ENCODE results near the gene FOLR3. TPM values are rescaled to one million over a fixed set of nuclear protein-coding genes. Genes with fewer than 3 reads are reported as not detected.

Gene FOLR3
- total and polyA plus RNA-seq, 5 donors from 2014 or later, result 0.32 TPM; not detected in 4

DNA sequence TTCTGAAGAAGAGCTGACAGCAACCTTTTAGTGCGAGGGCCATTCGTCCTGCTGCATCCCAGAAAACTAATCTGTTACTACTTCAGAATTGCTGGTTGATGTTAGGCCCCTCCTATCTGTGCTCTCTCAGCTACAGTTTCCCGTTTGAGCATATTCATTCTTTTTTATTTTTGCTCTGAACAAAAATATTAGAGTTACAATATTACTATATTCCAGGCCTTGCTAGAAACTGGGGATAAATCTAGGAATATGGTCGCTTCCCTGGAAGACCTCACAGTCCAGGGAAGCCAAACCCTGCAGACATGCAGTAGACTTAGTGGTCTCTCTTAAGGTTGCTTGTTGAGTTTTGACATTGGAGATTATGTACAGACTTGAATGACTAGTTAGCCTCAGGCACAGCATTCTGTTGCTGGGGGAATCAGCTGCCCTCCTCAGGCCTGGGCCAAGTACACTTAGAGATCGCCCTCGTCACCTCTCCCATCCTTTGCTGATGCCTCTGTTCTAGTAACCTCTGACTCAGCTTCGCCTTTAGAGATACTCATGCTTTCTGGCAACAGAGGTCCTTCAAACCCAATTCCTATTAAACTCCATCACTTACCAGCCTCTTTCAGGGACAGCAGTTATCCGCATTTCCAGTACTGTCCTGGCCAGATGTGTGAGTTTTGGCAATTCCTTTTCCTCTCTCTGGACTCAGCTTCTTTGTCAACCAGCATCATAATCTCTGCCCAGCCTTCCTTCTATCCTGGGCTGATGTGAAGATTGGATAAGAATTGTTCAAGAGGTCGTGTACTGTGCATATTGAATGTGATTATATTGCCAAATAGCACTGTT, 22.3 kb upstream of the FOLR3 start:
- Mint-ChIP-seq H3K27ac (peak overlapping the region; percentile 98 to 100 (median 99)), H3K4me1 (peaks cover 0 to 30% (median 20%) of the 10 kb centered on the region in 4 donors), H3K4me3 (peak overlapping the region; percentile 92 to 97 (median 96)), H3K9me3 (no peaks in the 10 kb centered on the region), H3K36me3 (peaks cover 7% of the 10 kb centered on the region), H3K27me3 (peaks cover 15% of the 10 kb centered on the region)
- Histone ChIP-seq H3K36me3 (ENCODE audit: control insufficient read depth, insufficient read depth, low read length) (peaks cover 12% of the 10 kb centered on the region), H3K27ac (ENCODE audit: insufficient read depth, low read length, poor library complexity, severe bottlenecking) (peak overlapping the region; percentile 96), H3K27me3 (ENCODE audit: control insufficient read depth, insufficient read depth, low read length) (no peaks in the 10 kb centered on the region), H3K4me3 (ENCODE audit: low read depth, low read length) (peak overlapping the region; percentile 93), H3K4me1 (ENCODE audit: control insufficient read depth, insufficient read depth, low read length, poor library complexity, severe bottlenecking) (peaks cover 19% of the 10 kb centered on the region), H3K9me3 (ENCODE audit: control insufficient read depth in 2 of 2, low read length in 2 of 2) (no peaks in the 10 kb centered on the region)
- no peak for DNase-seq
- ATAC-seq (ENCODE audit: low read depth in 2 of 2), result no peak

- peaks cover 15% of the 10 kb centered on the region for H3K27me3 Mint-ChIP-seq
- Histone ChIP-seq H3K36me3 (ENCODE audit: control insufficient read depth, insufficient read depth, low read length) (peaks cover 1% of the 10 kb centered on the region), H3K9me3 (ENCODE audit: control insufficient read depth in 2 of 2, low read length in 2 of 2) (no peaks in the 10 kb centered on the region), H3K27ac (ENCODE audit: insufficient read depth, low read length, poor library complexity, severe bottlenecking) (no peak overlapping the region), H3K27me3 (ENCODE audit: control insufficient read depth, insufficient read depth, low read length) (no peaks in the 10 kb centered on the region), H3K4me1 (ENCODE audit: control insufficient read depth, insufficient read depth, low read length, poor library complexity, severe bottlenecking) (peaks cover 19% of the 10 kb centered on the region), H3K4me3 (ENCODE audit: low read depth, low read length) (no peak overlapping the region)
- H3K27ac Mint-ChIP-seq, result peak overlapping the region; percentile 22 to 63 (median 39)
- no peak for DNase-seq
- H3K9me3 Mint-ChIP-seq, result no peaks in the 10 kb centered on the region
- H3K4me3 Mint-ChIP-seq, result no peak overlapping the region
- ATAC-seq (ENCODE audit: low read depth in 2 of 2), result no peak
- H3K4me1 Mint-ChIP-seq, result peaks cover 0 to 30% (median 20%) of the 10 kb centered on the region in 4 donors
- H3K36me3 Mint-ChIP-seq, result peaks cover 7% of the 10 kb centered on the region
These were observed 21.0 kb upstream of the FOLR3 start for GRCh38 chr11:72114570-72114969.

DNA sequence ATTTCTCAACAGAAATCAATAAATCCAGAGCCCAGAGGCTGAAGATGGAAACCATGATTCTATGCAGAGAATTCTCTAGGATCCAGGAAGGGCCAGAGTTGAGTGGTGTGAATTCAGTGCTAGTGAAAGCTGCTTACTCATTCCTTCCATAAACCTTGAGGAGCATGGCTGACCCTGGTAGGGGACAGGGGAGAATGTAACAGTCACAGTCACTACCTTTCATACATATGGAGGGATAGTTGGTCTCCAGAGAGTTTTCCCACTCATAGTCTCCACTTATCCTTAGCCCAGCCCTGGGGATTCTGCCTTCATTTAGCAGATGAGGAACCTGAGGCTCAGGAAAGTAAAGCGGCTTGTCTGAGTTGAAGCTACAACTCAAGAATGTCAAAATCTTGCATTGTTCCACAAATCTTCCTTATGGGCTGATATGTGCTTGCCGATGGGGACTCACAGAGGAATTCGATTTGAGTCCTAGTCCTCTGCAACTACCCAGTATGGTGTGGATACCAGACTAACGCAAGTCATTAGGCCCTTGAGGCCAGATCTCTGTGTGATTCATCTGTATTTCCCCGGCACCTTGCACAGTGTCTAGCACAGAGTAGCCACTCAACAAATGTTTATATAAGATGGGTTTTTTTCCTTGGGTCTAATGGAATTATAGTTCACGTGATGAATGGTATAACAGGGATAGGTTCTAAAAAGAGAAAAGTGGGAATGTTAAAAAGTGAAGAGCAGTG, 19.3 kb upstream of the FOLR3 start:
- H3K27me3 ChIP-seq (ENCODE audit: control insufficient read depth, insufficient read depth, low read length), result no peaks in the 10 kb centered on the region
- no peaks in the 10 kb centered on the region for H3K9me3 Mint-ChIP-seq
- peaks cover 18% of the 10 kb centered on the region for H3K4me1 ChIP-seq (ENCODE audit: control insufficient read depth, insufficient read depth, low read length, poor library complexity, severe bottlenecking)
- H3K27me3 Mint-ChIP-seq, result peaks cover 20% of the 10 kb centered on the region
- H3K36me3 Mint-ChIP-seq, result no peaks in the 10 kb centered on the region
- H3K27ac Mint-ChIP-seq, result no peak overlapping the region
- no peaks in the 10 kb centered on the region for H3K9me3 ChIP-seq (ENCODE audit: control insufficient read depth in 2 of 2, low read length in 2 of 2)
- no peak overlapping the region for H3K4me3 Mint-ChIP-seq
- H3K4me3 ChIP-seq (ENCODE audit: low read depth, low read length), result no peak overlapping the region
- DNase-seq, result no peak
- no peak for ATAC-seq (ENCODE audit: low read depth in 2 of 2)
- no peak overlapping the region for H3K27ac ChIP-seq (ENCODE audit: insufficient read depth, low read length, poor library complexity, severe bottlenecking)
- H3K4me1 Mint-ChIP-seq, result peaks cover 0 to 25% (median 17%) of the 10 kb centered on the region in 4 donors
- H3K36me3 ChIP-seq (ENCODE audit: control insufficient read depth, insufficient read depth, low read length), result no peaks in the 10 kb centered on the region

DNA sequence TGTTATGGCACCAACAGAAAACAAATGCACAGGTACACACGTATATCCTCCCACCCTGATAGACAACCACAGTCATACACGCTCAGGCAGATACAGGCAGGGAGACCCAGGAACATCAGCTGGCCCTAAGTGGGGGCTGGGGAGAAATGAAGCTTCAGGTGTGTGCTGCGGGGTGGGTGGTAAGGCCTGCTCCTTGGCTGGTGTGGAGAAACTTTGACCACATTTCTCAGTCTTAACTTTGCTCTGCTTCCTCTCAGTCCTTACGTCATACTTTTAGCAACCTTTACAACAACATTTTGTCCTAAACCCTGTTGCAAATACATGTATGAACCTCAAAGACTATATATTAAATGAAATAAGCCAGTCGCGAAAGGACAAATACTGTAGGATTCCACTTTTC, 16.3 kb upstream of the FOLR3 start:
- no peak overlapping the region for H3K4me3 Mint-ChIP-seq
- Histone ChIP-seq H3K9me3 (ENCODE audit: control insufficient read depth in 2 of 2, low read length in 2 of 2) (no peaks in the 10 kb centered on the region), H3K4me1 (ENCODE audit: control insufficient read depth, insufficient read depth, low read length, poor library complexity, severe bottlenecking) (no peaks in the 10 kb centered on the region), H3K27ac (ENCODE audit: insufficient read depth, low read length, poor library complexity, severe bottlenecking) (no peak overlapping the region), H3K4me3 (ENCODE audit: low read depth, low read length) (no peak overlapping the region), H3K36me3 (ENCODE audit: control insufficient read depth, insufficient read depth, low read length) (no peaks in the 10 kb centered on the region), H3K27me3 (ENCODE audit: control insufficient read depth, insufficient read depth, low read length) (no peaks in the 10 kb centered on the region)
- H3K4me1 Mint-ChIP-seq, result no peaks in the 10 kb centered on the region
- H3K27me3 Mint-ChIP-seq, result peaks cover 23% of the 10 kb centered on the region
- H3K9me3 Mint-ChIP-seq, result peaks cover 0 to 3% (median 0%) of the 10 kb centered on the region in 7 donors
- ATAC-seq (ENCODE audit: low read depth in 2 of 2) (no peak), DNase-seq (no peak)
- no peaks in the 10 kb centered on the region for H3K36me3 Mint-ChIP-seq
- H3K27ac Mint-ChIP-seq, result peak overlapping the region in 1 of 3 donors; percentile 29

- no peak for DNase-seq
- Mint-ChIP-seq H3K27ac (no peak overlapping the region), H3K4me1 (no peaks in the 10 kb centered on the region), H3K36me3 (no peaks in the 10 kb centered on the region), H3K27me3 (peaks cover 28% of the 10 kb centered on the region), H3K4me3 (no peak overlapping the region), H3K9me3 (peaks cover 0 to 3% (median 0%) of the 10 kb centered on the region in 7 donors)
- no peak overlapping the region for H3K27ac ChIP-seq (ENCODE audit: insufficient read depth, low read length, poor library complexity, severe bottlenecking)
- no peaks in the 10 kb centered on the region for H3K36me3 ChIP-seq (ENCODE audit: control insufficient read depth, insufficient read depth, low read length)
- H3K4me1 ChIP-seq (ENCODE audit: control insufficient read depth, insufficient read depth, low read length, poor library complexity, severe bottlenecking), result no peaks in the 10 kb centered on the region
- ATAC-seq (ENCODE audit: low read depth in 2 of 2), result no peak
- H3K4me3 ChIP-seq (ENCODE audit: low read depth, low read length), result no peak overlapping the region
- no peaks in the 10 kb centered on the region for H3K27me3 ChIP-seq (ENCODE audit: control insufficient read depth, insufficient read depth, low read length)
- no peaks in the 10 kb centered on the region for H3K9me3 ChIP-seq (ENCODE audit: control insufficient read depth in 2 of 2, low read length in 2 of 2)
These were observed 14.6 kb upstream of the FOLR3 start for GRCh38 chr11:72120930-72121329.

DNA sequence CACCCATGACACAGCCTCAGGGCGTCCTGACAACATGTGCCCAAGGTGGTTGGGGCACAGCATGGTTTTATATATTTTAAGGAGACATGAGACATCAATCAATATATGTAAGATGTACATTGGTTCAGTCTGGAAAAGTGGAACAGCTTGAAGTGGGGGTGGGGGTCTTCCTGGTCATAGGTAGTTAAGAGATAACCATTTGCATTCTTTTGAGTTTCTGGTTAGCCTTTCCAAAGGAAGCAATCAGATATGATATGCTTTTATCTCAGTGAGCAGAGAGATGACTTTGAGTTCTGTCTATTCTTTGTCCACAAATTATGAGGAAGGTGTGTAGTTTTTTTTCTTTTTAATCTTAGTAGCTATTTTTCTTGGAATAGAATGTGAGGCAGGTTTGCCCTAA, 12.9 kb upstream of the FOLR3 start:
- H3K27me3 Mint-ChIP-seq, result peaks cover 22% of the 10 kb centered on the region
- no peaks in the 10 kb centered on the region for H3K36me3 Mint-ChIP-seq

DNA sequence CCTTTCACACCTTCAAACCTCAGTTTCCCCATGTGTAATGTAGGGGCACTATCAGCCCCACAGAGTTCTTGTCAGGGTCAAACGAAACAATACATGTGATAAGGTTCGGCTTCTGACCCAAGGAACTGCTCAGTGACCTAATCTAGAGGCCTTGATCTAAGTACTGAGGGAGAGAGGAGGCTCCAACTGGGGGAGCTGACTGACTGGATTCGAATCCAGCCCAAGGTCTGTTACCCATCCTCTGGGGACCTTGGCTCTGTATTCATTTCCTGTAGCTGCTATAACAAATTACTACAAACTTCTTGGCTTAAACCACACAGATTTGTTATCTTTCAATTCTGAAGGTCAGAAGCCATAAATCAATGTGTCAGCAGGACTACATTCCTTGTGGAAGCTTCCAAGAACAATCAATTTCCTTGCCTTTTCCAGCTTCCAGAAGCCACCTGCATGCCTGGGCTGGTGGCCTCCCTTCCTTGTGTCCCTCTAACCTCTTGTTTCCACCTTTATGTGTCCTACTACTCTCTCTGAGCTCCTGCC, 12.3 kb upstream of the FOLR3 start:
- Histone ChIP-seq H3K9me3 (ENCODE audit: control insufficient read depth in 2 of 2, low read length in 2 of 2) (peaks cover 5 to 10% of the 10 kb centered on the region in 2 experiments), H3K27me3 (ENCODE audit: control insufficient read depth, insufficient read depth, low read length) (no peaks in the 10 kb centered on the region), H3K4me1 (ENCODE audit: control insufficient read depth, insufficient read depth, low read length, poor library complexity, severe bottlenecking) (no peaks in the 10 kb centered on the region), H3K27ac (ENCODE audit: insufficient read depth, low read length, poor library complexity, severe bottlenecking) (no peak overlapping the region), H3K36me3 (ENCODE audit: control insufficient read depth, insufficient read depth, low read length) (no peaks in the 10 kb centered on the region), H3K4me3 (ENCODE audit: low read depth, low read length) (no peak overlapping the region)
- no peaks in the 10 kb centered on the region for H3K4me1 Mint-ChIP-seq
- no peak overlapping the region for H3K27ac Mint-ChIP-seq
- H3K9me3 Mint-ChIP-seq, result peaks cover 0 to 13% (median 2%) of the 10 kb centered on the region in 7 donors
- DNase-seq (no peak), ATAC-seq (ENCODE audit: low read depth in 2 of 2) (no peak)
- no peaks in the 10 kb centered on the region for H3K36me3 Mint-ChIP-seq
- H3K4me3 Mint-ChIP-seq, result no peak overlapping the region
- H3K27me3 Mint-ChIP-seq, result peaks cover 22% of the 10 kb centered on the region

More for the DNA sequence above, 12.9 kb upstream of the FOLR3 start:
- no peaks in the 10 kb centered on the region for H3K4me1 ChIP-seq (ENCODE audit: control insufficient read depth, insufficient read depth, low read length, poor library complexity, severe bottlenecking)
- no peak overlapping the region for H3K4me3 Mint-ChIP-seq
- no peaks in the 10 kb centered on the region for H3K27me3 ChIP-seq (ENCODE audit: control insufficient read depth, insufficient read depth, low read length)
- no peaks in the 10 kb centered on the region for H3K36me3 ChIP-seq (ENCODE audit: control insufficient read depth, insufficient read depth, low read length)
- H3K27ac ChIP-seq (ENCODE audit: insufficient read depth, low read length, poor library complexity, severe bottlenecking), result no peak overlapping the region
- no peaks in the 10 kb centered on the region for H3K4me1 Mint-ChIP-seq
- H3K27ac Mint-ChIP-seq, result no peak overlapping the region
- no peak for ATAC-seq (ENCODE audit: low read depth in 2 of 2)
- peaks cover 0 to 9% (median 1%) of the 10 kb centered on the region in 7 donors for H3K9me3 Mint-ChIP-seq
- no peak for DNase-seq
- peaks cover 0 to 6% of the 10 kb centered on the region in 2 experiments for H3K9me3 ChIP-seq (ENCODE audit: control insufficient read depth in 2 of 2, low read length in 2 of 2)
- no peak overlapping the region for H3K4me3 ChIP-seq (ENCODE audit: low read depth, low read length)
